ENCODE measurements around the gene LRMDA.

LRMDA gene

DNA sequence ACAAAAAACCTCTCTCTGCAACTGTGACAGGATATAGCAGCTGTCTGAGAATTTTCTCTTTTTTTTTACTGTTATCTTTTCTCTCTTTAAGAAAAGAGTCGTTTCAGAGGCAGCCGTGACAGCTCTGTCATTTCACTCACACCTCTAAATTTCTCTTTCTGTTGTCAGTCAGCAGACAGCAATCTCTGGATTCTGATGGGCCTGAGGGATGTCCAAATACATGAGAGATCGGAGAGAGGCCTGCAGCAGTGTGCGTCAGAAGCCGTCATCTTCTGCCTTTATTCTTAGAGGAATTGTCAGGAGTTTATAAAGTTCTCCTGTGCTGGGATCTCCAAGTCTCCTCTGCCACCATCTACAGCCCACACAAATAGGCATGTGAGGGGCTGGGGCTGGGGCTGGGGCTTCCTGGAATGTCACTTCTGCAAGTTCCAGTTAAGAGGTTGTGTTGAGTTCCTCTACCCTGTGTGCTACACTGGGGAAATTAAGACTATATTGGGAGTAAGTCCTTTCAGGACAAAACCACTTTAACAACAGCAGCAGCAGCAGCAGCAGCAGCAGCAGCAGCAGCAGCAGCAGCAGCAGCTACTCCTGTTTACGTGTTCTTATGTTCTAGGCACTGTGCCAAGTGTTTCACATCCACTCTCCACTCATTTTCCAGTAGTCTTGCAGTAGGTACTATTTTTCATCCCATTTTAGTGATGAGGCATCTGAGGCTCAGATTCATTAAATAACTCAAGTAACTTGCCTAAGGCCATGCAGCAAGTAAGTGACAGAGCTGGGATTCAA is 541.3 kb downstream of the LRMDA start:
- Histone ChIP-seq H3K36me3 (ENCODE audit: insufficient read depth, low read length) (no peaks in the 10 kb centered on the region), H3K27me3 (ENCODE audit: insufficient read depth, low read length) (no peaks in the 10 kb centered on the region), H3K79me2 (ENCODE audit: control insufficient read depth, insufficient read depth, low read length, unreplicated experiment) (no peaks in the 10 kb centered on the region), H3K27ac (ENCODE audit: low read depth, low read length) (no peak overlapping the region), H2AFZ (ENCODE audit: low read length, unreplicated experiment) (no peak overlapping the region), H3K4me3 (ENCODE audit: low read depth, low read length) (no peak overlapping the region), H3K4me1 (ENCODE audit: control insufficient read depth, insufficient read depth, low read length, unreplicated experiment) (peaks cover 5% of the 10 kb centered on the region)

DNA sequence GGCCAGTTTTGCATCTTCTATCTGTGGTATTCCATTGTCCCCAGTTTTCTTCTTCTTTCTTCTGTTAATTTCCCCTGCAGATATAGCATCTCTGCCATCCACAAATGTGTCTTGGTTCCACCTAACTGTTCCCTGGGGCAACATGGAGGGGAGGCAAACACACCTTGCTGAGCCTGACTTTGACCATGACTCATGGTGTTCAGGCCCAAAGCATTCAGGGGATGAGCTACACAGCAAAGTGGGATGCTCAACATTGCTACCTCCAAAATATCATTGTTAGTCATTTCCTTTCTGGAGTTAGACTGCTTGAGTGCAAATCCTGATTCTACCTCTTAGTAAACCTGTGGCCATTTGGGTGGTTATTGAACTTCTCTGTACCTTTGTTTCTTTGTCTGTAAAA is 542.7 kb downstream of the LRMDA start:
- no peaks in the 10 kb centered on the region for H3K36me3 ChIP-seq (ENCODE audit: insufficient read depth, low read length)
- H3K4me1 ChIP-seq (ENCODE audit: control insufficient read depth, insufficient read depth, low read length, unreplicated experiment): peaks cover 5% of the 10 kb centered on the region
- H2AFZ ChIP-seq (ENCODE audit: low read length, unreplicated experiment): no peak overlapping the region
- H3K4me3 ChIP-seq (ENCODE audit: low read depth, low read length): no peak overlapping the region
- H3K27ac ChIP-seq (ENCODE audit: low read depth, low read length): no peak overlapping the region
- no peaks in the 10 kb centered on the region for H3K79me2 ChIP-seq (ENCODE audit: control insufficient read depth, insufficient read depth, low read length, unreplicated experiment)
- no peaks in the 10 kb centered on the region for H3K27me3 ChIP-seq (ENCODE audit: insufficient read depth, low read length)

DNA sequence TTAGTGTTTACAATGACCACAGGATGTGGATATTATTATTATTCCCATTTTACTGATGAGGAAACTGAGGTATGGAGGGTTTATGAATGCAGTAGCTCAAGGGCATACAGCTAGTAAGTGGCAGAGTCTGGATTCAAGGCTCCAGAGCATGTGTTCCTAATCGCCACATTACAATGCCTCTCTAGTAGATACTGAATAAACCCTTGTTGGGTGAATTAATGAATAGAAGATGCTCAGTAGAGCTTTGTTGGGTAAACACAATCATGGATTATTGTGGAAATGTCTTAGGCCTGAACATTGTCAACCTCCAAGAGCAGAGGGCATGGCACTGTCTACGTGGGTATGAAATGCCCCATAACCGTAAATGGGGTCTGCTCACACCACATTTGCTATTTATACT is 545.3 kb downstream of the LRMDA start:
- H3K4me3 ChIP-seq (ENCODE audit: low read depth, low read length): no peak overlapping the region
- H3K36me3 ChIP-seq (ENCODE audit: insufficient read depth, low read length): no peaks in the 10 kb centered on the region
- peaks cover 5% of the 10 kb centered on the region for H3K4me1 ChIP-seq (ENCODE audit: control insufficient read depth, insufficient read depth, low read length, unreplicated experiment)
- no peaks in the 10 kb centered on the region for H3K79me2 ChIP-seq (ENCODE audit: control insufficient read depth, insufficient read depth, low read length, unreplicated experiment)
- H2AFZ ChIP-seq (ENCODE audit: low read length, unreplicated experiment): no peak overlapping the region
- no peaks in the 10 kb centered on the region for H3K27me3 ChIP-seq (ENCODE audit: insufficient read depth, low read length)
- H3K27ac ChIP-seq (ENCODE audit: low read depth, low read length): no peak overlapping the region

DNA sequence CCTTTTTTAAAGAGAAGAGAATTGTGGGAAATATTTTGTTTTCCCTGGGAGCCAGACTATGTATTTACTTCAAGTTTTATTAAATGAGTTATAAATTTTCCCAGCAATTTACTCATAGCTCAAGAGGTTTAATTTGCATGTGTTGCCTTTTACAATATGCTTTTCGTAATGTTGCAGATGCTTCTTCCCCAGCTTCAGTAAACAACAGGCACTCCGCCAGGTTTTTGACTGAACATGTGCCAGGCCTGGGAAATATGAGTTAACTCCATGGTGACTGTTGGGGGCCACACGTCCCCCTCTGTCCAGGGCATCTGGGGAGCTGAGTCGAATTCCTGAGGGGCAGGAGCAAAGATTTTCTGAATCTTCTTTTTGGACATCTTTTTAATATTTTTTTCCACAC is 545.7 kb downstream of the LRMDA start:
- H3K36me3 ChIP-seq (ENCODE audit: insufficient read depth, low read length): no peaks in the 10 kb centered on the region
- no peak overlapping the region for H2AFZ ChIP-seq (ENCODE audit: low read length, unreplicated experiment)

DNA sequence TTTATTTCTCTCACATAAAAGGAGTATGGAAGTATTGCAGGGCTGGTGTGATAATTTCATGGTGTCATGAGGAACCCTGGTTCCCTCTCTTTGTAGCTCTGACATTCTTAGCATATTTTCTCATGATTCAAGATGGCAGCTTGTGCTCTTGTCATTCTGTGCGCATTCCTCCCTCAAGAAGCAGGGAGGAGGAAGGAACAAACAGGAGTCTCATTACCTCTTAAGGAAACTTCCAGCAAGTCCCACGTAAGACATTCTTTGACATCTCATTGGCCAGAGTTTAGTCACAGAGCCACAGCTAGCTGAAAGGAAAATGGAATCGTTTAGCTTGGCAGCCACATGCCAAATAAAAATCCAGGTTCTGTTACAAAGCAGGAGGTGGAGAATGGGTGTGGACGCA is 546.8 kb downstream of the LRMDA start:
- H3K36me3 ChIP-seq (ENCODE audit: insufficient read depth, low read length): no peaks in the 10 kb centered on the region
- no peak overlapping the region for H3K27ac ChIP-seq (ENCODE audit: low read depth, low read length)
- H3K79me2 ChIP-seq (ENCODE audit: control insufficient read depth, insufficient read depth, low read length, unreplicated experiment): no peaks in the 10 kb centered on the region
- H3K27me3 ChIP-seq (ENCODE audit: insufficient read depth, low read length): no peaks in the 10 kb centered on the region
- no peak overlapping the region for H2AFZ ChIP-seq (ENCODE audit: low read length, unreplicated experiment)
- H3K4me3 ChIP-seq (ENCODE audit: low read depth, low read length): no peak overlapping the region
- H3K4me1 ChIP-seq (ENCODE audit: control insufficient read depth, insufficient read depth, low read length, unreplicated experiment): no peaks in the 10 kb centered on the region

More for the DNA sequence above, 545.7 kb downstream of the LRMDA start:
- Histone ChIP-seq H3K27ac (ENCODE audit: low read depth, low read length) (no peak overlapping the region), H3K4me1 (ENCODE audit: control insufficient read depth, insufficient read depth, low read length, unreplicated experiment) (peaks cover 5% of the 10 kb centered on the region), H3K27me3 (ENCODE audit: insufficient read depth, low read length) (no peaks in the 10 kb centered on the region), H3K4me3 (ENCODE audit: low read depth, low read length) (no peak overlapping the region), H3K79me2 (ENCODE audit: control insufficient read depth, insufficient read depth, low read length, unreplicated experiment) (no peaks in the 10 kb centered on the region)

DNA sequence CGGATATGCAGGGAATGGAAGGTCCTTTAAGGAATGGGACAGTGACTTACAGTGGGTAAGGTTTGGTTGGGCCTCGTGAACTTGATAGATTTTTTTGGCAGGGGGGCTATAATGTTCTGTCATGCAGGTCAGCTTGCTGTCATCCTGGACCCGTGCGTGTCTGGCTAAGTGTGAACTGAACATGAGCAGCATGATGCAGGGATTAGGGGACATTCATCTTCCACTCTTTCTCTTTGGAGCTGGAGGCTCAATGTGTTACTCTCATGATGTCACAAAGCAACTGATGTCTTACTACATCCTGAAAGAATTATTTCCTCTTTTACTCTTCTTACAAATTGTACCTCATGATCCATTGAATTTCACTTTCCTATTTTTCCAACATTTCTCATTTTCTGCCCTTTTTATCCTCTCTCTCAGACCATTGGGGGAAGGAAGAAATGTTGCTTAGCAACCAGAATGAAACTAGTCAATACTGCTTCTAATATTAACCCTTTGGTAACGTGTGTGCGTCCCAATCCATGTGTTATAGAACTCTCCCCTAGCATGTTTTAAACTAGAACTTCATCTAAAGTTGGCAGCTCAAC is 549.1 kb downstream of the LRMDA start:
- Histone ChIP-seq H3K79me2 (ENCODE audit: control insufficient read depth, insufficient read depth, low read length, unreplicated experiment) (no peaks in the 10 kb centered on the region), H3K27me3 (ENCODE audit: insufficient read depth, low read length) (no peaks in the 10 kb centered on the region), H3K4me3 (ENCODE audit: low read depth, low read length) (no peak overlapping the region), H3K36me3 (ENCODE audit: insufficient read depth, low read length) (no peaks in the 10 kb centered on the region), H2AFZ (ENCODE audit: low read length, unreplicated experiment) (no peak overlapping the region), H3K4me1 (ENCODE audit: control insufficient read depth, insufficient read depth, low read length, unreplicated experiment) (no peaks in the 10 kb centered on the region), H3K27ac (ENCODE audit: low read depth, low read length) (no peak overlapping the region)

DNA sequence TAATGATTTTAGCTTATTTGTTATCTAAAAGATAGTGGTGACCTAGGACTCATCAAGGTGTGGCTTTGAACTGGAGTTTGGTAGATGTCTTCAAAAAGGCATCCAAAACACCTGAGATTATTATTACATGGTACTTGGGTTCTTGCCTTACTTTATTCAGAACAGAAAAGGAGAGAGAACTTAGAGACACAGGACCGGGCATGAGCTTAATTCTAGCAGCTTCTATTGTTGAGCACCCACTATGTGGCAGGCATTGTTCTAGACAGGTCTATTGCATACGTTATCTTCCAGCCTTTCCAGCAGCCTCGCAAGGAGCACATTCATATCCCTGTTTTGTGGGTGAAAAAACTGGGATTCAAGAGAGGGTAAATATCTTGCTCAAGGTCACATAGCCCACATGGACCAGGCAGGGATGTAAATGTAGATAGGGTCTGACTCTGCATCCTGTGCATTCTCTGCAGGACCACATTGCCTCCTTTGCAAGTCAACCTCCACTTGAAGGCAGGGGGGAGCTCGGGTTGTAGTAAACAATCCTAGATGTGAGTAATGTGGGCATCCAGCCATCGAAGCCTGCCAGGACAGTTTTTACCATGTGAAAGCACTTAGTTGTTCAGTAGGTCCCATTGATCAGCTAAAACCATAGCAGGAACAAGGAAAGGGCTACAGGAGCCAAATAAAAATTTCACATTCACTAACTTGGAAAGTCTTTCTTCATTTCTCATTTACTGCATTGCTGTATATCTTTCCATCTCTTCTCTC is 551.4 kb downstream of the LRMDA start:
- H2AFZ ChIP-seq (ENCODE audit: low read length, unreplicated experiment): no peak overlapping the region
- no peak overlapping the region for H3K4me3 ChIP-seq (ENCODE audit: low read depth, low read length)
- no peaks in the 10 kb centered on the region for H3K79me2 ChIP-seq (ENCODE audit: control insufficient read depth, insufficient read depth, low read length, unreplicated experiment)
- H3K4me1 ChIP-seq (ENCODE audit: control insufficient read depth, insufficient read depth, low read length, unreplicated experiment): peaks cover 6% of the 10 kb centered on the region
- H3K36me3 ChIP-seq (ENCODE audit: insufficient read depth, low read length): no peaks in the 10 kb centered on the region
- no peaks in the 10 kb centered on the region for H3K27me3 ChIP-seq (ENCODE audit: insufficient read depth, low read length)
- no peak overlapping the region for H3K27ac ChIP-seq (ENCODE audit: low read depth, low read length)

DNA sequence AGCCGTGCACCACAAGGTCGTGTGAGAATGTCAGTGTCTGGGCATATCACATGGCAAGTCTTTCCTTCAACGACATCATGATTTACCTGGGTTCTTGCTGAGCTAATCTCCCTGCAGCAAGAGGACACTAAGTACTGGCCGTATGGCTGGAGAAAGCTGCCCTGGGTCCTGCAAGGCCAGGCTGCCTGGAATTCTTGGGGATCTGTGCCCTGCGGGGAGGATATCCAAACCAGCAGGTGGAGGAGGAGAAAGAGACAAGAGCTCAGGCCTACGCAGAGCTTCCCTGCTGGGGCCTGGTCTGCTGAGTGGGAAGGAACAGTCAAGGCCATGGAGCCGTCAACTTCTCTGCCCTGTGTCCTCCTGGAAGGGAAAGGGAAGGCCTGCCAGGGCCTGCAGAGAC is 552.6 kb downstream of the LRMDA start:
- Histone ChIP-seq H3K27me3 (ENCODE audit: insufficient read depth, low read length) (no peaks in the 10 kb centered on the region), H3K27ac (ENCODE audit: low read depth, low read length) (no peak overlapping the region), H2AFZ (ENCODE audit: low read length, unreplicated experiment) (no peak overlapping the region), H3K36me3 (ENCODE audit: insufficient read depth, low read length) (no peaks in the 10 kb centered on the region), H3K4me1 (ENCODE audit: control insufficient read depth, insufficient read depth, low read length, unreplicated experiment) (peaks cover 8% of the 10 kb centered on the region), H3K4me3 (ENCODE audit: low read depth, low read length) (no peak overlapping the region), H3K79me2 (ENCODE audit: control insufficient read depth, insufficient read depth, low read length, unreplicated experiment) (no peaks in the 10 kb centered on the region)

DNA sequence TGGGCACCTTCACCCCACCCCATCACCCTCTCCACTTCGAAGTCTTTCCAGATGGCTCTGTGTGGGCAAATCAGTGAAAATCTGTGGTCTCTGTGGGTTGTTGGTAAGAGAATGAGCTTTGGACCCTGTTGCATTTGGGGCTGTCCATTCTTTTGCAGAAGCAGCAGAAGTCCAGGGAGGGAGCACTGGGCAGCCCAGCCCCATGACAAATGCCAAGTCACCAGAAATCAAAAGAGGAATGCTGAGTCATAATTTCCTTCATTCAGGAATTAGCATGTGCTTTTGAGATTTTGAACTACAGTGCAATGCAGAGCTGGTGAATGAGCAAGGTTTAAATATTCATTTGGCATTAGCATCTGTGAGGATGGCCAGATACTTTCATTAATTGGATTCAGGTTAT is 556.2 kb downstream of the LRMDA start:
- Histone ChIP-seq H3K36me3 (ENCODE audit: insufficient read depth, low read length) (no peaks in the 10 kb centered on the region), H3K4me3 (ENCODE audit: low read depth, low read length) (no peak overlapping the region), H2AFZ (ENCODE audit: low read length, unreplicated experiment) (no peak overlapping the region)

DNA sequence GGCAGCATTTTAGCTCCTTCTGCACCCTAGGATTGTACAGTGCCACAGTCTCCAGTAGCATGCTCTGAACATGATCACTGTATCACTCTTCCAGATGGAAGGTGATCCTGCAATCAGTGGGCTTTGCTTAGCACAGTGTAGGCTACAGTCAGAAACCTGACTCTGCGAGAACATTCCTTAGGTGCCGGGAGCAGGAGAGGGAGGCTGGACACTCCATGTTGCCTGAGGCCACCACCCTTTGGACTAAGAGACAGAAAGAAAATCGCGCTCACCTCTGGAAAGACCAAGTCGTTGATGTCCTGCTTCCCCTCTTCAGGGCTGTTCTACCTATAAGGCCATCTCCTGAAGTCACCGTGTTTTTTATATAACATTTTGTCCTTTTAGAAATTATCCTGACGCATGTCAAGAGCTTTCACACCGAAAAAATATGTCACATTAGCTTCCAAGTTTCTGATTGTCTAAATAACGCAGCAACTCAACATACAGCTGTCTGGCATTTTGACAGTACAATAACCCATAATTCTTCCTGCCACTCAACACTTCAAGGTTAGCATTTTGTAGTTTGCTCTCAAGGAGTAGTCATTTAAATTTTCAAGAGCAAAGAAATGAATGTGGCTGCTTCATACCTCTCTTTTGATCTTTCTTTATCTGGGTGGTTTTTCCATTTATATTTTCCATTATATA is 563.1 kb downstream of the LRMDA start:
- no peaks in the 10 kb centered on the region for H3K27me3 ChIP-seq (ENCODE audit: insufficient read depth, low read length)
- H3K27ac ChIP-seq (ENCODE audit: low read depth, low read length): no peak overlapping the region
- H3K4me3 ChIP-seq (ENCODE audit: low read depth, low read length): no peak overlapping the region
- H3K36me3 ChIP-seq (ENCODE audit: insufficient read depth, low read length): no peaks in the 10 kb centered on the region
- no peaks in the 10 kb centered on the region for H3K79me2 ChIP-seq (ENCODE audit: control insufficient read depth, insufficient read depth, low read length, unreplicated experiment)
- H2AFZ ChIP-seq (ENCODE audit: low read length, unreplicated experiment): no peak overlapping the region
- H3K4me1 ChIP-seq (ENCODE audit: control insufficient read depth, insufficient read depth, low read length, unreplicated experiment): no peaks in the 10 kb centered on the region

More for the DNA sequence above, 556.2 kb downstream of the LRMDA start:
- Histone ChIP-seq H3K27ac (ENCODE audit: low read depth, low read length) (no peak overlapping the region), H3K4me1 (ENCODE audit: control insufficient read depth, insufficient read depth, low read length, unreplicated experiment) (peaks cover 8% of the 10 kb centered on the region), H3K27me3 (ENCODE audit: insufficient read depth, low read length) (no peaks in the 10 kb centered on the region), H3K79me2 (ENCODE audit: control insufficient read depth, insufficient read depth, low read length, unreplicated experiment) (no peaks in the 10 kb centered on the region)

Measured in ACC112 (cell line).